HG03378 (cell line): ENCODE measurements around the gene IL10RB.

Experiments used
- ATAC-seq: cut with Tn5 transposase; IDR thresholded peaks from one replicate; pipeline ENCODE4 v1.9.1; 2021; ENCODE audit warnings: mild to moderate bottlenecking, moderate library complexity; ENCODE audit not compliant: unreplicated experiment

The IL10RB gene

GRCh38 chr21:33325222-33326067 lies 59.3 kb downstream of the IL10RB start:
- ATAC-seq: peak; percentile 35

DNA sequence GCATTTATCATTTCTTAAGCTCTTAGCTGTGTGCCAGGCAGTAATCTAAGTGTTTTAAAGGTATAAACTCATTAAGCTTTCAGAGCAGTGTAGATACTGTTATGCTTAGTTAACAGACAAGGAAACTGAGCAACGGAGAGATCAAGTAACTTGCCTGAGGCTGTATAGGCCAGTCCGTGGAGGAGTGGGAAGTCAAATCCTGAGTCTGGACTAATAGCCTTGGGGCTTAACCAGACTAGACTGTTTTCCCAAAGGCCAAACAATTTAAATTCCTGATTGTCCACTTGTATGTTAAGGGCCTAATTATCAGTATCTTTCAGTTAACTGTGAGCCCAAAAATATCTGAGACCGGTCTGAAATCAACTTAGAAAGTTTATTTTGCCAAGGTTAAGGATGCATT lies 61.2 kb downstream of the IL10RB start:
- ATAC-seq: no peak

- no peak for ATAC-seq
Measured at GRCh38 chr21:33327792-33328433, 61.7 kb downstream of the IL10RB start.

GRCh38 chr21:33330726-33331125 lies 64.6 kb downstream of the IL10RB start:
- no peak for ATAC-seq

DNA sequence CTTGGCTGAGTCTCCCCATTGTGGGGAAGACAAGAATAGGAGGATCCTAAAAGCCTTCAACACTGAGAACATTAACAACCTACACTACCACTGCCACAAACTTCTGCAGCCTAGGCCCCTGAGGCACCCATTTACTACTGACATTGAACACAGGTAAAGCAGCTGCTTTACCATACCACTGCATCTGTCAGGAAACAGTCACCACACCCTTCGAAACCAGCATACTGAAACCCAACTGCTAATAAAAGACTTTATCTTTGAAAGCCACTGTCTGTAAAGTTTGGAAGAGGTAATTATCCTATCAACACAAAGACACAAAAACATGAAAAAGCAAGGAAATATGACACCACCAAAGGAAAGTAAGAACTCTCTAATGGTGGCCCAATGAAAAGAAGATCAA lies 66.0 kb downstream of the IL10RB start:
- ATAC-seq: peak; percentile 60

DNA sequence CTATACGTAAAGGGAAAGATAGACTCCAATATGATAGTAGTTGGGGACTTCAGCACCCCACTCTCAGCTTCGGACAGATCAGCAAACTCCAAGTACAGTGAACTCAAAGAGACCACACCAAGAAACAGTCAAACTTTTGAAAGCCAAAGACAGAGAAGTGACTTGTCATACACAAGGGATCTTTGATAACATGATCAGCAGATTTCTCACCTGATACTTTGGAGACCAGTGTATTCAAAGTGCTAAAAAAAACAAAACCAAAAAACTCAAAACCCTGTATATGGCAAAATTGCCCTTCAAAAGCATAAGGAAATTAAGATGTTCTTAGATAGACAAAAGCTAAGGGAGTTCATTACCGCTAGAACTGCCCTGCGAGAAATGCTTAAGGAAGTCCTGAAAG lies 68.0 kb downstream of the IL10RB start:
- no peak for ATAC-seq

DNA sequence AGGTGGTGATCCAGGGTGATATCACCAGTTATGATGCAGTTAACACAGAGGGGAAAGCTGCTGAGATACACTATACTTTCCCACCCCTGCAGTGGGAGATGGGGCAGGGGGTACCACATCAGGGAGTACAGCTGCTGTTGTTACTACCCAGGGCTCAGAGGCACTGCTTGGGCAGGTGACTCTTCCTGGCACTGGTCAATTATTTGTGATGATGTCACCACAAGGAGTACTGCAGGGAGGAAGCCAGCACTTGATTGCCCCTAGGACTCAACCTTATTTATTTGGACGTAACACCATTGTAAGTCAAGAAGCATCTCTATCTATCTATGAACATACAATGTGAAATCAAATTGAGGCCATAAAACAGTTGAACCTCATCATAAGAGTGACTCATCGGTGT lies 68.7 kb downstream of the IL10RB start:
- no peak for ATAC-seq

DNA sequence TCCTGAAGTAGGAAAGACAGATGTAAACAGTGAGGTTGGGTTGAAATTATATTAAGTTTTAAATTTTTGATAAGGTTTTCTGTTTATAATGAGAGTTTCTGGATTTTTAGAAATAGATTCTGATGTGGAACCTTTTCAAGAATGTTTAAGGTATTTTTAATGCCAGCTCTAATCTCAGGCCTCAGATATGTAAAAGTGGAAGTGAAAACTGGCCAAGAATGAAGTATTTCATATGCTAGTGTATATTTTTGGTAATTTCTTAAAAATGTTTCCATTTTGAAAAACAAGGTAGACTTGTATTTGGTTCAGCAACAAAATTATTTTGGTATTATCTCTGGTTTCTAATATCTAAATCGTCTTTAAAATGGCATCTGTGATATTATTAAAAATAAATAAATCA lies 73.0 kb downstream of the IL10RB start:
- no peak for ATAC-seq

DNA sequence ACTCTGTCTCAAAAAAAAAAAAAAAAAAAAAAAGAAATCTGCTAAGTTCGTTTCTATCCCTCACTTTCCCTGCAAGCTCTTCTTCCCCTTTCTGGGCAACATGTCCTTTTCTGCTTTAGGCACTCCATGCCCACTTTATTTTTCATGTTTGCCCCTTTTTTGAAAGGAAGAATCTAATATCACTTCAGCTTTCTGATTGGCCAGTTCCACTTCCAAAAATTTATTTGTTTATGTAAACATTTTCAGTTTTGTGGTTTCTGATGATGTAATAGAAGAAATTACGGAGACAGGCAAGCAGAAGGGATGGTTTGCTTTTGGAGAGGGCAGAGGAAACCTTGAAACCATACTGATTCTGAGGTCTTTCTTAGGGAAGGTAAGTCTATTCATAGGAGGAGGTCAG lies 73.8 kb downstream of the IL10RB start:
- ATAC-seq: no peak

GRCh38 chr21:33345751-33346238 lies 79.6 kb downstream of the IL10RB start:
- no peak for ATAC-seq
